Uterus (tissue), 4 donors: ENCODE measurements around the gene PYGM. TPM values are rescaled to one million over a fixed set of nuclear protein-coding genes. Genes with fewer than 3 reads are reported as not detected.

ENCODE experiments used
- DNase-seq, 2 donors: peaks; one replicate each; pipeline ENCODE4 v3.0.0-alpha.2; 2019 to 2020
- H3K27ac ChIP-seq, 2 donors: fragments of 200-600 bp; sonication (generic); 1 replicate in 1 of 2; 2 replicates in 1 of 2; pipeline ENCODE4 v1.5.1; 2016 to 2018
- H3K27me3 ChIP-seq, 2 donors: fragments of 200-600 bp; sonication (generic); one replicate each; pipeline ENCODE4 v1.5.1; 2018 to 2019; ENCODE audit warnings: control low read depth in 1 of 2
- H3K36me3 ChIP-seq, 2 donors: fragments of 200-600 bp; sonication (generic); one replicate each; pipeline ENCODE4 v1.5.1; 2019; ENCODE audit warnings: control low read depth in 1 of 2
- H3K4me1 ChIP-seq, 2 donors: fragments of 200-600 bp; sonication (generic); one replicate each; pipeline ENCODE4 v1.5.1; 2018 to 2019; ENCODE audit warnings: control low read depth in 1 of 2
- H3K4me3 ChIP-seq, 2 donors: fragments of 200-600 bp; sonication (generic); 1 replicate in 1 of 2; 2 replicates in 1 of 2; pipeline ENCODE4 v1.5.1; 2018 to 2019; ENCODE audit warnings: mild to moderate bottlenecking in 1 of 2
- H3K9me3 ChIP-seq, 2 donors: fragments of 200-600 bp; sonication (generic); one replicate each; pipeline ENCODE4 v1.5.1; 2019; ENCODE audit warnings: control low read depth in 1 of 2
- POLR2A ChIP-seq, 2 donors: fragments of 450-650 bp; IDR thresholded peaks; one replicate each; pipeline ENCODE4 v1.6.1; 2016; ENCODE audit warnings: antibody characterized with exemption in 2 of 2, mild to moderate bottlenecking in 1 of 2, moderate library complexity in 1 of 2
- intact Hi-C: fragments of 100-400 bp; cut with DNase I; formaldehyde crosslinking; loops from one replicate; pipeline ENCODE4 v1.15.1; 2023; ENCODE audit warnings: low total_unique reads
- total RNA-seq, 4 donors: library from RNA; depleted of rRNA in 3 of 4; stranded (reverse); fragments of >200 nt in 3 of 4; gene quantifications; one replicate each; pipeline versions ENCODE4 v1.1.0 to v1.2.4, GENCODE V29; 2014 to 2023
- TF ChIP-seq, protein P1 (sequence below), 4 experiments: fragments of 200-600 bp in 2 of 4; fragments of 450-650 bp in 2 of 4; sonication (generic) in 2 of 4; IDR thresholded peaks; one replicate each; pipeline ENCODE4 v1.5.1; 2016 to 2019; ENCODE audit warnings: antibody characterized with exemption in 4 of 4, mild to moderate bottlenecking in 2 of 4, moderate library complexity in 1 of 4
- donor health status: DM: yes; HTN: yes; CAD: no.

The PYGM gene
- total RNA-seq, result 10 to 100 TPM in 2 of 4 donors, 1 to 10 TPM in 2; 2.9 to 42.8 (median 11.4) TPM

DNA sequence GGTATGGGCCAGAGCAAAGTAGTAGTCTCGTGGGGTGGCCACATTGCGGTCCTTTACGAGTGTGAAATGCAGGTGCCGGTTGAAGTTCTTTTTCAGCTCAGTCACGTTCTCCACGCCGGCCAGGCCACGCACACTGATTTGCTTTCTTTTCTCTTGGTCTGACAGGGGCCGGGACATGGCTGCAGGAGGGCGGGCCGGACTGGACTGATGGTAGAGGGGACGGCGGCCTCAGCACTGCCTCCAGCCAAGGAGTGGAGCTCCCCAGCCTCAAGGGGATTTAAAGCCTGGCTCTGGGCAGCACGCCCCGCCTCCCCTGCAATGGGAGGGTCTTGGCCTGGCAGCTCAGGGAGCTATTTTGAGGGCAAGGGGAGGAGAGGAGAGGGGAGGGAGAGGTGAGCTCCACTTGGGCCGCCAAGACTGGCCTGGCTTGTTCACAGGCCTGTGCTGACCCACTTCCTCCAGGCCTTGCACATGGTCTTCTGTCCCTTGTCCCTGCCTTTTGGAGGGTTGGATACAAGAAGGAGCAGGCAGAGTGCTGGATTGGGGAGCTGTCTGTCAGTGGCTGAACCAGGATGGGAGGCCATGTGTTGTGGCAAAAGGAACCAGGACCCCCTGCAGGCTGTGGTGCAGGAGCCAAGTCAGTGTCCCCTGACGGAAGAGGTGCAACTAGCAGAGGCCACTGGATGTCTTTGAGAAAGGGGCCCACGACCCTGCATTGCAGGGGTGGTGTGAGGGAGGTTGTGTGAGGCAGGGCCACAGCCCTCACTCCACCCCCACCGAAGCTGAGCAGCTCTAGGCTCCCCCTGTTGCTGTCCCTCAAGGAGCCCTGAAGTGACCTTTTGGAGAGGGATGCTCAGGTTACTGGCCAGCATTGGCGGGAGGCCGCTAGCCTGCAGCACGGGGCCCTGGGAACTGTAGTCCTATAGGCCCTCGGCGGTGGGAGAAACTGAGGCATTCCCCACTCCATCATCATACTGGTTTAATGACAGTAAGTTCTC lies at the start of gene PYGM:
Gene PYGM (minus strand): TSS at position 253 of the 998 bp plus-strand sequence. CDS start 76 bp downstream, at position 177.
- H3K9me3 ChIP-seq, result no peaks in the 10 kb centered on the region
- peak; percentile 29 to 39 for TF ChIP-seq POLR2A (IDR thresholded peaks at IDR 0.05)
- TF ChIP-seq, protein P1, sequence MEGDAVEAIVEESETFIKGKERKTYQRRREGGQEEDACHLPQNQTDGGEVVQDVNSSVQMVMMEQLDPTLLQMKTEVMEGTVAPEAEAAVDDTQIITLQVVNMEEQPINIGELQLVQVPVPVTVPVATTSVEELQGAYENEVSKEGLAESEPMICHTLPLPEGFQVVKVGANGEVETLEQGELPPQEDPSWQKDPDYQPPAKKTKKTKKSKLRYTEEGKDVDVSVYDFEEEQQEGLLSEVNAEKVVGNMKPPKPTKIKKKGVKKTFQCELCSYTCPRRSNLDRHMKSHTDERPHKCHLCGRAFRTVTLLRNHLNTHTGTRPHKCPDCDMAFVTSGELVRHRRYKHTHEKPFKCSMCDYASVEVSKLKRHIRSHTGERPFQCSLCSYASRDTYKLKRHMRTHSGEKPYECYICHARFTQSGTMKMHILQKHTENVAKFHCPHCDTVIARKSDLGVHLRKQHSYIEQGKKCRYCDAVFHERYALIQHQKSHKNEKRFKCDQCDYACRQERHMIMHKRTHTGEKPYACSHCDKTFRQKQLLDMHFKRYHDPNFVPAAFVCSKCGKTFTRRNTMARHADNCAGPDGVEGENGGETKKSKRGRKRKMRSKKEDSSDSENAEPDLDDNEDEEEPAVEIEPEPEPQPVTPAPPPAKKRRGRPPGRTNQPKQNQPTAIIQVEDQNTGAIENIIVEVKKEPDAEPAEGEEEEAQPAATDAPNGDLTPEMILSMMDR (IDR thresholded peaks at IDR 0.05), result no peak
- H3K27me3 ChIP-seq, result no peaks in the 10 kb centered on the region
- peak within 1 kb of the TSS; percentile 3 to 26 for H3K4me3 ChIP-seq
- peaks cover 9 to 16% of the 10 kb centered on the region in 2 donors for H3K4me1 ChIP-seq
- DNase-seq, result peak; percentile 83 to 90
- intact Hi-C loops, result no loop called here
- no peaks in the 10 kb centered on the region for H3K36me3 ChIP-seq
- peak within 1 kb of the TSS; percentile 77 for H3K27ac ChIP-seq

DNA sequence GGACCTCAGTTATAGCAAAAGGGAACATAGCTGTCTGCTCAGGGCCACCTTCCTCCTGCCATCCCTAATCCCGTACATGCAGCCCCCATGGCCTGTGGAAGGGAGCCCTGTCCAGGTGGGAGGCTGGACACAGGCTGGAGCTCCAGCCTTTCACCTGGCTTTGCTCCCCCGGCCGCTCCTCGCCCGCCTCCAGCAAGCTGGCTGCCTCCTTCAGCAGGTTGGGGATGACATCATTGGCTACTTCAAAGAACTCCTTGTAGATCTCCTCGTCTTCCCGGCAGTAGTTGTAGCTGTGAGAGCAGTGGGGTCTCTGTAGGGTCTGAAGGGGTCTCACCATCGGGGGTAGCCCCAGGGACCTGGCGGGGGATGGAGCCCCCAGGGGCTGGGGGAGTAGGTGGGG lies 45.7 kb upstream of the PYGM start:
- no peaks in the 10 kb centered on the region for H3K27me3 ChIP-seq
- no peak overlapping the region for H3K4me3 ChIP-seq
- DNase-seq, result no peak
- no peak overlapping the region for H3K27ac ChIP-seq
- H3K36me3 ChIP-seq, result no peaks in the 10 kb centered on the region
- H3K9me3 ChIP-seq, result no peaks in the 10 kb centered on the region
- intact Hi-C loops, result no loop called here
- no peak for TF ChIP-seq POLR2A (IDR thresholded peaks at IDR 0.05)
- TF ChIP-seq, protein P1 (IDR thresholded peaks at IDR 0.05), result no peak
- peaks cover 6 to 16% of the 10 kb centered on the region in 2 donors for H3K4me1 ChIP-seq

DNA sequence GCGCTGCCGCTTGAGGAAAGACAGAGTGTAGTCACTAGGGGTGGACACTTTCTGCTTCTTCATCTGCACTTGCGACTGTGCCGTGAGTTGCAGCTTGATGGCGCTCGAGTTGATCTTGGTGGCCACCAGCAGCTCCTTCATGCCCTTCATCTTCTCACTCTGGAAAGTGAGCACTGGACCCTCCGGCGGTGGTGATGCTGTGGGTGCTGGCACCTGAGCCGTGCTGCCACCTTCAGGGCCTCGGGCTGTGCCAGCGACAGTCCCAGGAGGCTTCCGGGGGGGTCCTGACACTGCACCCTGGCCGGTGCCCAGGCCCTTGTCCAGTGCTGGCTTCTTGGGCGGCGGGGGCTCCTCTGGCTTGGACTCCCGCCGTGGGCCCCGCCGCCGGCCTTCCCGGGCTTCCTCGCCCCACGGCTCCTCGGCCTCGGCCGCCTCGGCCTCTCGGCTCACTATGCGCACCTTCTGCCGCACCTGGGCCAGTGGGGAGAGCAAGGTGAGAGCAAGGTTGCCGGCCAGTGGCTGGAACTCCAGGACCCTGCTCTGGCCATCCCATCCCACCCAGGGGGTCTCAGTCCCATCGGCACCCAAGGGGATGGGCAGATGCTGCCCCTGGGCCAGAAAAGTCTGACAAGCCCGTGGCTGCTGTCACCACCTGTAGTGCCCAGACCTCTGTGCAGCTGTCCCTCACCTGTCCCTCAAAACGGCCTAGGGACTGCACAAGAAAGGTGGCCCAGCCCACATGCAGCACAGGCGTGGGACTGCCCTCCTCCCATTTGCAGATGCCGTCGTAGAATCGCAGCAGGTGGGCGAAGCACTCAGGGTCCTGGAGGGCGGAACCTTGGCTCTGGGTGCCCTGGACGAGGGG lies 44.8 kb upstream of the PYGM start:
- H3K9me3 ChIP-seq, result no peaks in the 10 kb centered on the region
- no peak for DNase-seq
- H3K4me3 ChIP-seq, result no peak overlapping the region
- H3K27me3 ChIP-seq, result no peaks in the 10 kb centered on the region
- peaks cover 6 to 13% of the 10 kb centered on the region in 2 donors for H3K4me1 ChIP-seq
- H3K36me3 ChIP-seq, result no peaks in the 10 kb centered on the region
- H3K27ac ChIP-seq, result peak overlapping the region; percentile 92 to 96
- intact Hi-C loops, result no loop called here
- TF ChIP-seq POLR2A (IDR thresholded peaks at IDR 0.05), result no peak
- TF ChIP-seq, protein P1 (IDR thresholded peaks at IDR 0.05), result no peak

DNA sequence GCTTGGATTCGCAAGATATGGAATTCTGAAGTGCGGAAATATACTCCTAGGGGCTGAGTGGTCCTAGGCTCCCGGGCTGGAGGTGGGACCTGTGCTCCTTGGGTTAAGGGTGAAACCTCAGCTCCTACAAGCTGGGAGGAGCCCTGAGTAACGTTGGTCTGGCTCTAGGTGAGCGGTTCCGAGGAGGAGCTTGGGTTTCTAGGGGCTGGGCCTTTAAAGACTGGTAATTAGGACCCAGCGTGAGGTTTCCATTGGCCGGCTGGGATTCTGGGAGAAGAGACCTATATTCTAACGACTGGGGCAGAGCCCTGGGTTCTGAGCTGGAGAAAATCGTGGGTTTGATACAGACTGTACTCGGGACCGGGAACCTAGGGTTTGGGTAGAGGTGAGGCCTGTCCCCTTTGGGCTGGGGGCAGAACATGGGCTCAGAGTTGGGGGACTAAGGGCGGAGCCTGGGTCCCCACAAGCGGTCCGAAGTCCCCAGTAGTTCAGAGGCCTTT lies 44.1 kb upstream of the PYGM start:
- Histone ChIP-seq H3K4me1 (peaks cover 6 to 8% of the 10 kb centered on the region in 2 donors), H3K4me3 (peak overlapping the region; percentile 59 to 73), H3K9me3 (no peaks in the 10 kb centered on the region), H3K36me3 (no peaks in the 10 kb centered on the region), H3K27ac (peak overlapping the region; percentile 92 to 96), H3K27me3 (no peaks in the 10 kb centered on the region)
- intact Hi-C loops, result no loop called here
- DNase-seq, result peak in 1 of 2 donors; percentile 37
- peak in 1 of 2 donors; percentile 21 for TF ChIP-seq POLR2A (IDR thresholded peaks at IDR 0.05)
- TF ChIP-seq, protein P1 (IDR thresholded peaks at IDR 0.05), result no peak
